NCI-H2196 treated with DMSO at 0.1 percent for 48 hours (cell line): ENCODE data around the gene KCNE3.

Experiments used
- DNase-seq: peaks from one replicate; lab custom pipeline; 2025; ENCODE audit not compliant: unreplicated experiment; lab: John Stamatoyannopoulos, UW

KCNE3 gene

DNA sequence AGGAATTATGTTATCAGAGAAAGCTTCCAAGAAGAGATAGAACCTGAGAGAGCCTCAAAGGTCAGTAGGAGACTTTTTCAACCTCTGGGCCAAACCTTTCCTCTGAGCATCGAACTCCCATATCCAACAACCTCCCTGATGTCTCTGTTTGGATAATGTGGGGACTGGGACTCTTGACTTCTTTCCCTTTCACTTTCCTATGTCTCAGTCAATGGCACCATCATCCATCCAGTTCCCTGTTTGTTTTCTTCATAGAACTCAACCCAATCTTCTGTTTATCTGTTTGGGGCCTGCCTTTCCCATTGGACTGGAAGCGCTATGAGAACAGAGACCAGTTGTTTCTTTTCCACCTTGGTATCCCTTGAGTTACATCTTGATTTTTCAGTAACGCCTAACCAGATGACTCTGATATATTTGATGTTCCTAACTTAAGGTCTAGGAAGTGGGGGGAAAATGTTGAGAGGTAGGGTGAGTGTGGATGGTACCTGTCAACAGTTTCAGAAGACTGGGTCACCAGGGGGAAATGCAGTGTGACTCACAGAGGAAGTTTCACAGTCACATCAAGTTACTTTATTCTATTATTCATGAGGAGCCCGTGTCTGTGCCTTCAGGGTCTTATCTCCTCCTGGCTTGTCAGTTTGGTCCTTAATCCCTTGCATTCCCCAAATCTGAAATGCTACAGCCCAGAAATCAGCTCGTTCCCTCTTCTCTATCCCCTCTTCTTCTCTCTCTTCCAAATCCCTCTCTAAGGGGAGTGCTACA lies 4.5 kb upstream of the KCNE3 start:
- DNase-seq: no peak

DNA sequence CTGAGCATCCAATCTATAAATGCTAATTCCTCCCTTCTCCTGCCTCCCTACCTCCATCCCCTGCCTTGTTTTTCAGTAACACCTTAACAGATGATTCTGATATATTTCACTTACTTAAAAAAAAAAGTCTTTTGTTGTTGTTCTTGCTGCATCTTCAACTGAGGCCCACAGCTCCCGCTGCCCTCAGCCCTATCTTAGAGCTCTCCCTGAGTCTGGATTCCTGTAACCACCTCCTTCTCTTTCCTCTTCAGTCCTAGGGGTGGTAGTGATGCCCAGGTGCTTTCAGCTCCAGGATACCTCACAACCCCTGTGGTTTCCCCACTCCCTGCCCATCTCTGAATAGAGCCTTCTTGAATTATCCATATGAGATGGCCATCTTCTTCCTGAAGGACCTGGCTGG lies 3.7 kb upstream of the KCNE3 start:
- no peak for DNase-seq

DNA sequence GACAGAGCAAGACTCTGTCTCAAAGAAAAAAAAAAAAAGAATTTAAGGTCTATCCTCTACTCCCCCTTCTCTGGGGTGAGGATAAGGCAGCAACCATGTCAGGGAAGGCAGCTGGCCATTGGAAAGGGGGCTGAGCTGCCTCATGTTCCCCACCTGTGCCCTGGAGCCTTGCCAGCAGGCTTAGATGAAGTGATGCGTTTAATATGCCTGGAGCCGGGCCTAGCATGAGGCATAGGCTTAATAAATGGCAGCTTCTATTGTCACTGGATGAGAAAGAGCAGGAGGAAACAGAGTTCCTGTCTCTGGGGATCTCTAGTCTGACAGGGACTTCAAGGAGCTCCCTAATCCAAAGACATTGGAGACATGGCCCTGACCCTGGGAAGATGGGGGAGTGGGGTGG lies 3.2 kb upstream of the KCNE3 start:
- no peak for DNase-seq

GRCh38 chr11:74468936-74469335 lies 1.6 kb upstream of the KCNE3 start:
- no peak for DNase-seq

- no peak for DNase-seq
These were observed 1.2 kb upstream of the KCNE3 start for GRCh38 chr11:74468521-74468920.

- DNase-seq: no peak
These were observed 709 bp upstream of the KCNE3 start for GRCh38 chr11:74468058-74468457.

- DNase-seq: no peak
These were observed 2.0 kb downstream of the KCNE3 start for GRCh38 chr11:74465291-74465708.

GRCh38 chr11:74464746-74465145 lies 2.6 kb downstream of the KCNE3 start:
- no peak for DNase-seq

DNA sequence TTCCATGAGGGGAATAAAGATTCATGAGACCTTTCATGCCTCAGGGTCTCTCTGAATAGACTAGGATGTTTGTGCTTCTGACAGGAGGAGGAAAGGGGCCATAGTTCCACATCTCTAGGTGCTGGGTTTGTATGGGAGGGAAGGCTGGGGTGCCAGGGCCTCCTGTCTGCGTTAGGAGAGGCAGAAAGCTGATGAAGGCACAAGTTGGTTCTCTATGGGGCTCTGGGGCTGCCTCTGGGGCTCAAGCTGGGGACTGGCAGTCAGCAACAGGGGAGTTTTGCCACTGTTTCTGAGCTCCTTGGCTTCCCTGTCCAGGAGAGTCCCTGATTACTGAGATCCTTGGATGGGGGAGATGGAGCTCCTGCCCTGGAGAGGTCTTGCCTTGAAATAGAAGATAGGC lies 4.1 kb downstream of the KCNE3 start:
- DNase-seq: no peak

GRCh38 chr11:74462631-74463030 lies 4.7 kb downstream of the KCNE3 start:
- no peak for DNase-seq

DNA sequence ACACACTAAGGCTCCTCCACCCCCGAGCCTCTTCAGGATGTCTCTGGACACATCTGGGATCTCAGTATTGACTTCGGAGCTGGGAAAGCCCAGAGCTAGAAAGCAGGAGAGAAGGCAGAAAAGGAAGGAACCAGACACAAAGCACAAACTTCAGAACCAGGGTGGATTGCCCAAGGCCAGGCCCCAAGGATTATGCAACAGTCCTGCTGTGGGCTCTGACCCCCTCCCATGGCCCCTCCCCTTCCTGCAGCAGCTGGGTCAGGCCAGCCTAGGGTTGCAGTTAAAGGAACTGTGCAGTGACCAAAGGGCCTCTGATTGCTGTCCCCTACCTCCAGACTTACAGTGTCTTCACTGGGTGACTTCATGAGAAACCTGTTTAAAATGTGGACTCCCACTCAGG lies 5.3 kb downstream of the KCNE3 start:
- no peak for DNase-seq

DNA sequence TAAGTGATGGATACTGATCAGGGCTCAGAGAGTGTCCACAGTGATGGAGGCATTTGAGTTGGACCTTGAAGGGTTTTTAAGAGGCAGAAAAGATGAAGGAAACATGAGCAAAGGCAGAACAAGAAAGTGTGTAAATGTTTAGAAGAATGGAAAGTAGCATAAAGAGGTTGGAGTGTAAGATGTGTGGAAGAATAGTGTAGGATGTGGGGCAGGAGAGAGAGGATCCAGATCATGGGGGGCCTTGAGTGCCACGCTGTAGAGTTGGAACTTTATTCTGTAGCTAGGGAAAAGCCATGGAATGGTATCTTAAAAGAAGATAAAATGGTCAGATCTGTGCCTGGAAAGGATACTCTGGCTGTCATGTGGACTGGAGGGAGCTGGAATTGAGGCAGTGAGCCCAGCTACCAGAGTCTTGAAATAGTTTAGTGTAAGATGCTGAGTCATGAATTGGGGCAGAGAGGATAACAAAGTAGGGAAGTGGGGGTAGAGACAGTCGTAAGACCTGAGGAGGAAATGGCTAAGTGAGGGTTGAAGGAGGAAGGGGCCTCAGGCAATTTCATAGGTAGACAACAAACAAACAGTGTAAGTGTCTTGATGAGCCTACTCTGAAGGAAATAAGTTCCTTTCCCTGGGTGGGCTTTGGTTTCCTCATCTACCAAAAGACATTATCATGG lies 6.7 kb downstream of the KCNE3 start:
- no peak for DNase-seq

- no peak for DNase-seq
These were observed 7.3 kb downstream of the KCNE3 start for GRCh38 chr11:74460065-74460464.

- DNase-seq: no peak
These were observed 7.8 kb downstream of the KCNE3 start for GRCh38 chr11:74459584-74459983.

GRCh38 chr11:74457356-74457755 lies 10.0 kb downstream of the KCNE3 start:
- DNase-seq: no peak

- DNase-seq: peak; percentile 44
These were observed 13.9 kb downstream of the KCNE3 start for GRCh38 chr11:74453373-74453975.

DNA sequence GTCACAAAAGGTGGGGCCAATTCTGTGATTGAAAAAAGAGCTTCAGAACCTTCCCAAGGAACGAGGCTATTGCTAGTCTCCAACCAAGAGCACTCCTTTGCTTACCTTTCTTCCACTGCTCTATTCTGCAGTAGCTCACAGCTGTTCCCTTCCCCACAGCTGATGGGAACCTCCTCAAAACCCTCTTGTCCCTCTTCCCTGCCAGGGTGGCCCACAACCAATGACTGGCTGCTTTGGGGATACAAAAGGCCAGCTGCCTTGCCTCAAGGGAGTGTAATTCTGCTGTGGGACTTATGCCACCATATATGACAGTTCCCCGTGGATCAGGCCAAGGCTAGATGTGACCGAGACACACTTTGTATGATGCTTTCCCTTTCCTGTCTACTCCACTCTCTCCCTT lies 15.0 kb downstream of the KCNE3 start:
- no peak for DNase-seq

DNA sequence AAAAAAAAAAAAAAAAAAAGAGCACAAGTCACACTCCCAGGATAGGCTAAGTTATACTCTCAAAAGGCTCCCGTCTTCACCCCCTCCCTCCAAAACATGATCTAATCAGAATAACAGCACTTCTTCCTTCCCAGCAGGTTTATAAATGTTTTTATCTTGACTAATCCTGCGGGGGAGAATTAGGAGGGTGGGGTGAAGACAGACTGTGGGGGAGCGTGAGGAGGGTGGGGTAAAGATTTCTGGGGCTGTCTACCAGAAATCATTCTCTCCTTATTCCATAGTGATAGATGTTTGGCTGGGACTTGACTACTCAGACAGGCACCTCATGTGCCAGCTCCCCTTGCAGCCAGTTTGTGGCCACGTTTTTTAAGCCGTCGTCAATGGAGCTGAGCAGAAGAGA lies 17.0 kb downstream of the KCNE3 start:
- DNase-seq: no peak

DNA sequence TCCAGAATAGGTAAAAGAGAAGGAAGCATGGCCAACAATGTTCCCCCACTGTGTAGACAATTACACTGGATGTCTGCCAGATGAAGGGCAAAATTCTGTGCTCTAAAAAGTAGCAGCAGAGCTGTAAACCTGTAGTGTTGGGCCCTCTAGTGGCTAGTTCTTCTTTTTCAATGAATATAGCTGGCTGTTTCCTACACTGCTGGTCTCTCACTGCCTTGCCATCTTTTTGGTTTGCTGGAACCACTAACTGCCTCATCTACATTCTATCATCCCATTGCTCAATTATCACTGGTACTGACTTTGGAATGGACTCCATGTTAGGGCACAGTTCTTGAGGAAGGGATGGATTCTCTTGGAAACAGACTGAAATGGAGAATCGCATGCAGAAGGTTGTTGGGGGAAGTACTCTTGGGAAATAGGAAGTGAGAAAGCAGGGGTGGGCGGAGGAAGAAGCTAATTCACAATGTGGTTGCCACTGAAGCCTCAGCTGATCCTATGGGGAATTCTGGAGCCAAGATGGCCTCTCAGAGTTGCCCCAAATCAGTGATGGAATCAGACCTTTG lies 17.9 kb downstream of the KCNE3 start:
- DNase-seq: peak; percentile 76

GRCh38 chr11:74447720-74448119 lies 19.6 kb downstream of the KCNE3 start:
- DNase-seq: no peak

DNA sequence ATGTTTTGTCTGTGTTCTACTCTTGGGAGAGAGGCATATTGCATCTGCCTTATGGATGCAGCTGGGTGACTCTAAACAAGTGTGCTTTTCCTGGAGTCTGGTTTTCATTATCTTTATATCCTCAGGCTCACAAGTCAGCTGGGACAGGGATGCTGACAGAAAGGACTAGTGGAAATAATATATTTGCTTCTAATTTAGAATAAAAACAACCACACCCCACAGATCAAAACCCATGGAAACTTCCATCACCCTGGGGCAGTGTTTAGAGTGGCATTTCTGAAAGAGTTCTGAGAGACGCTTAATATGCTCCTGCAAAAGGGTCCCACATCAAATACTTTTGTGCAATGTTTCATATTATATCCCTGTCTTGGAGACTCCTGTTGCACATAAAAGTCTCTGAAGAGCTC lies 20.8 kb downstream of the KCNE3 start:
- no peak for DNase-seq
